ENCODE data around the gene RIMS4.

RIMS4 gene

GRCh38 chr20:44810391-44811149 is at the start of gene RIMS4:
Gene RIMS4, minus strand, starts transcription at chr20:44810546. Its CDS starts 275 bp downstream, at chr20:44810271.
- DNase-seq (ENCODE audit: low read depth in 2 of 2): no peak

DNA sequence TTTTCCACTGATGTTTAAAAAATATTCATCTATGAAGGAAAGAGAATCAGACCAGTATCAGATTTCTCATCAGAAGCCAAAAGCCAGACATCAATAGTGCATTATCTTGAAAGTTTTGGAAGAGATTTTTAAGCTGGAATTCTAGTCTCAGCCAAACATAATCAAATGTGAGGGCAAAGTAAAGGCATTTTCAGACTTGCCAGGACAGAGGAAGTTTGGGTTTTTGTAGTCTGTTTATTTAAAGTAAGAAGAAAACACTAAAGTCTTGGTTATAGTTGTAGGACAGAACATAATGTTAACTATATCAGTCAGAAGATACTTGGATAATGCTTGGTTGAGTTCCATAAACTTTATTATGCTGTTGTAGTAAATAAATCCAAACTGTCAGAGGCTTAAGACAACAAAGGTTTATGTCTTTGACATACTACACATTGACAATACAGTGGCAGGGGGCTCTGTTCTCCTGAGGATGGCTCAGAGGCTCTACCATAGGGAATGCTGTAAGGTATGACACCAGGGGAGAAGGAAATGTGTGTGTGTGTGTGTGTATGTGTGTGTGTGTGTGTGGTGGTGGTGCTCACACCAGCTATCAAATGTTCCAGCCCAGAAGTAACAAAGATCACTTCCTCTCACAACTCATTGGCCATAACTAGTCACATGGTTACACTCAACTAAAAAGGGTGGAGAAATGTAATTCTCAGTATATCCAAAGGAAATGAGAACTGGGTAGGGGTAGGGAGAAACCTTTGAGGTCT is 48.4 kb upstream of the RIMS4 start:
- DNase-seq (ENCODE audit: low read depth in 2 of 2): no peak

- DNase-seq (ENCODE audit: low read depth in 2 of 2): no peak
These were observed 46.6 kb upstream of the RIMS4 start for GRCh38 chr20:44856856-44857448.

DNA sequence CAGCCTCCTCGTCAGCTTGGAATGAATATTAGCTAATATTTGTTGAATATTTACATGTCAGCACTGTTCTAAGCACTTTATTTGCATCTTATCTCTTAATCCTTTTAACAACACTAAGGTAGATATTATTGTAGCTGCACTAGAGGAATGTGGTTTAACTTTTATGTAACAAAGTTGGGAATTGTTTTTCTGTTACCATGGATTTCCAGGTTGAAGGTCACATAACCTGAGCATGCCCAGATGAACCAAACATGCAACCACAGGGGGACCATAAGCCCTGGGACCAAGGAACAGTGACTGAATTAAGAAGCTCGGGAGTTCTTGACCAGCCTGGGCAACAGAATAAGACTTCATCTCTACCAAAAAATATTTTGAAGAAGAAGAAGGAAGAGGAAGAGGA is 46.1 kb upstream of the RIMS4 start:
- no peak for DNase-seq (ENCODE audit: low read depth in 2 of 2)

- DNase-seq (ENCODE audit: low read depth in 2 of 2): no peak
These were observed 41.2 kb upstream of the RIMS4 start for GRCh38 chr20:44851545-44851944.

DNA sequence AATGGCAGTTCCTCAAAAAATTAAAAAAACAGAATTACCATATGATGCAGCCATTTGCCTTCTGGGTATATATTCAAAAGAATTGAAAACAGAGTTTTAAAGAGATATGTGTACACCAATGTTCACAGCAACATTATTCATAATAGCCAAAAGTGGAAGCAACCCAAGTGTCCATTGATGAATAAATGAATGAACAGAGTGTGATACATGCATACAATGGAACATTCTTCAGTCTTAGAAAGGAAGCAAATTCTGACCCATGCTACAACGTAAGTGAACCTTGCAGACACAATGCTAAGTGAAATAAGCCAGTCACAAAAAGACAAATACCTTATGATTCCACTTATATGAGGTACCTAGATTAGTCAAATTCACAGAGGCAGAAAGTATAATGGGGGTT is 40.5 kb upstream of the RIMS4 start:
- no peak for DNase-seq (ENCODE audit: low read depth in 2 of 2)

DNA sequence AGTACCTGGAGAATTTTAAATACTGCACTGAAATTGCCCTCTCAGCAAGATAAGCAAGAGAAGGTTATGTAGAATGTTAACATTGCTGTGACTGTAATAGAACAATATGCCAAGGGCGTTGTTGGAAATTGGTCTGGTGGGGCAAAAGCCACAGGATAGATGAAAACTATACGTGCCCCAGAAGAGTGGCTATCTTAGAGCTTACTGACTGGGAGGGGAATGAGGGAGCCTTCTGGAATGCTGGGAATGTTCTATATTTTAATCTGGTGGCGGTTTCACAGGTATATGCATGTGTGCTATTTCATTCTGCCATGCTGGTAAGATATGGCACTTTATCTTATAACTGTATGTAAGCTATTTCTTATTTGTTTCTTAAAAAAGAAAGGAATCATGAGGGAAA is 39.9 kb upstream of the RIMS4 start:
- DNase-seq (ENCODE audit: low read depth in 2 of 2): no peak

GRCh38 chr20:44849703-44850102 is 39.4 kb upstream of the RIMS4 start:
- no peak for DNase-seq (ENCODE audit: low read depth in 2 of 2)

DNA sequence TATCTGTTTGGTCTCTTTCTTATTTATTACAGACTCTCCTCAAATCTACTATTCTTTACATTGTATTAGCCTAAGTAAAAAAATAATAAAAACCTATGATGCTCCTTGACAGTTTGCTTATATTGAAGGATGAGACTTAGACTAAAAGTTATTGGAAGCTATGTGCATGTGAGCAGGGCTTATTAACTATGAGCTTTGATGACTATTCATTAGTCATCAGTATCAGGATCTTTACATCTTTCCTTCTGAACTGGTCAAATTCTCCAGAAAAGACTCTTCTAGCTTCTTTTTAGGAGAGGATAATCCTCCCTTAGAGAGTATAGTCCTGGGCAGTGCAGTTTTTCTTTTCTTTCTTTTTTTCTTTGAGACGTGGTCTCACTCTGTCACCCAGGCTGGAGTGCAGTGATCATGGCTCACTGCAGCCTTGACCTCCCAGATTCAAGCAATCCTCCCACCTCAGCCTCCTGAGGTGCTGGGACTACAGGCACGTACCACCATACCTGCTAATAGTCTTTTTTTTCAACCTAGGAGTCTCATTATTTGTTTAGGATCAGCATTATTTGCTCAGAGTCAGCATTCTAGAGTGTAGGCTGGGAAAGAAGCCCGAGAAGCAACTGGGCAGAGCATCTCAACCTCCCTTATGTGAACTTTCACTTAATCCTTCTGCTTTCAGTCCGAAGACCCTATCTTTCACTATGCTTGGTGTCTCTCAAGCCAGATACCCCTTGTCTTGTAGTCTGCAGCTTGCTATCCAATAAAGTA is 38.1 kb upstream of the RIMS4 start:
- no peak for DNase-seq (ENCODE audit: low read depth in 2 of 2)

GRCh38 chr20:44843876-44844275 is 33.5 kb upstream of the RIMS4 start:
- no peak for DNase-seq (ENCODE audit: low read depth in 2 of 2)

GRCh38 chr20:44841955-44842354 is 31.6 kb upstream of the RIMS4 start:
- DNase-seq (ENCODE audit: low read depth in 2 of 2): no peak

DNA sequence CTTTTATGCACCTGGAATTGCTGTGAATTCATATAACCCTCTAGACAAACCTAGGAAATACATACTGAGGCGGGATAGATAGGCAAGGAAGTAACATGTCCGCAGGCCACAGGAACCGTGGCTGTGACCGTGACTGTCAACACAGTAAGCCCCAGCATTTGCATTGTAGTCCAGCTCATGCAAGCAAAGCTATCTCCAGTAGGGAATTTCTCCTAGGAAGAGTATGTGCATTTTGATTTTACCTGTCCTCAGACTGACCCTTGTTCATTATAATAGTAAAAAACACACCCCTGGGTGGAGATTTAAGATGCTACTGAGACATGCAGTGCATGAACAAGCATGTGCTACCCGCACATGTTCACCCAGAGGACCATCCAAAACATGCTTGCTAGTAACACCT is 30.5 kb upstream of the RIMS4 start:
- no peak for DNase-seq (ENCODE audit: low read depth in 2 of 2)

- no peak for DNase-seq (ENCODE audit: low read depth in 2 of 2)
These were observed 29.1 kb upstream of the RIMS4 start for GRCh38 chr20:44839481-44839880.

- no peak for DNase-seq (ENCODE audit: low read depth in 2 of 2)
These were observed 28.2 kb upstream of the RIMS4 start for GRCh38 chr20:44838521-44838920.

GRCh38 chr20:44837946-44838345 is 27.6 kb upstream of the RIMS4 start:
- no peak for DNase-seq (ENCODE audit: low read depth in 2 of 2)

GRCh38 chr20:44836601-44837120 is 26.3 kb upstream of the RIMS4 start:
- DNase-seq (ENCODE audit: low read depth in 2 of 2): no peak

DNA sequence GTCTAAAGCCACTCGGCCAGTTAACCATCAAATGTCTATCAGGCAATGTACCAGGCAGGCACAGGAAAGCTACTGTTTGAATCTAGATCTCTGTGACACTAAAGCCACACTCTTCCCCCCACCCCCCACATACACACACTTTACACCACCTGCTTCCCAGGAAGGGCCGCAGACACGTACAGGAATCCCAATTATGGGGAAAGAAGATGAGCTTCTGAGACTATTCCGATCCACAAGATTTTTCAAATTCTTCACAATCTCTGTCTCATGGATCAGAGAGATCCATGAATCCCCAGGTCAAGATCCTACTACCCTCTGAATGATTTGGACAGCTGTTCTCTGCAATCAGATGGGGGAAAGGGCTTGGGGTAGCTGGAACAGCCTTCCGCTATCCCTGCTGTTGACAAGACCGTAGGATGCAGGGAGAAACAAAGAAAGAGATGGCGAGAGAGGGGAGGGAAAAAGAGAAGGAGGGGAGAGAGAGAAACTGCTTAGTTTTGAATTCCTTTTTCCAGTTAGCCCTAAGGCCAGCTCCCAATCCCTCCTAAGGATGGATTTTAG is 25.4 kb upstream of the RIMS4 start:
- no peak for DNase-seq (ENCODE audit: low read depth in 2 of 2)

DNA sequence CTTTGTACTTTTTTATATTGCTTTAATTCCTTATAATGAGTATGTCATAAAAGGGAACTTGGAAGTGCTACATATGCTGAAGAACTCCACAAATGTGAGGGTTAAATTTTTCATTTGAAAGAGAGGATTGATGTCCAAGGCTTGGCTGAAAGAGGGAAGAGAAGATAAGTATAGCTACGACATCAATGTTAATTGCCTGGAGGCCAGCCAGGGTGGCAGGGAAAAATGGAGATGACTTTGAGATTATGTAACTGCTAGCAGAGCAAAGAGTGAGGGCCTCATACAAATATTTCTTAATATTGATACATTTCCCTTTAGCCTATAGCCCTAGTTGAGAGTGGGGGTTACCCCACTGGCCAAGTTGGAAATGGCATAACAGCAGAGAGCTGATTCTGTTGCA is 24.8 kb upstream of the RIMS4 start:
- DNase-seq (ENCODE audit: low read depth in 2 of 2): no peak

- DNase-seq (ENCODE audit: low read depth in 2 of 2): no peak
These were observed 24.3 kb upstream of the RIMS4 start for GRCh38 chr20:44834693-44835092.

GRCh38 chr20:44833437-44833836 is 23.1 kb upstream of the RIMS4 start:
- DNase-seq (ENCODE audit: low read depth in 2 of 2): no peak

- DNase-seq (ENCODE audit: low read depth in 2 of 2): no peak
These were observed 22.4 kb upstream of the RIMS4 start for GRCh38 chr20:44832724-44833123.

DNA sequence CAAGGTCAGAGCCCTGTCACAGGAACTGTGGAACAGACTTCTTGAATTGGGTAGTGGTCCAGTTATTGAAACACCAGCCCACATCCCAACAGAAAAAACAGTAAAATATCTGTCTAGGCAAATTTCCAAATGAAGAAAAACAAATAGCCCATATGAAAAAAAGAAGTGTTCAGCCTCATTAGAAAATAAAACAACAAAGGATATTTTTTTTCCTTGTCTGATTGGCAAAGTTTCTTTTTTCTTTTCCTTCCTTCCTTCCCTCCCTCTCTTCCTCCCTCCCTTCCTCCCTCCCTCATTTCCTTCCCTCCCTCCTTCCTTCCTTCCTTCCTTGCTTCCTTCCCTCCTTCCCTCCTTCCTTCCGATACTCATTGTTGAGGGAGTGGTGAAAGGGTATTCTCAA is 20.6 kb upstream of the RIMS4 start:
- DNase-seq (ENCODE audit: low read depth in 2 of 2): no peak

Data from stimulated activated CD4-positive, alpha-beta T cell treated with anti-CD3 and anti-CD28 coated beads, Interleukin-4, amount 100 ng/mL, for 48 hours (primary cell).